Peyer's patch (tissue), 4 donors: Measurements from ENCODE around the gene USP10.

Experiments
- CTCF ChIP-seq, 6 experiments: fragments of 450-650 bp in 4 of 6; fragments of 200-600 bp in 2 of 6; sonication (generic) in 1 of 6; IDR thresholded peaks; one replicate each; pipeline ENCODE4 v1.5.1; 2017 to 2019; ENCODE audit warnings: antibody characterized with exemption in 6 of 6, mild to moderate bottlenecking in 3 of 6, moderate library complexity in 1 of 6
- POLR2A ChIP-seq, 2 donors: fragments of 450-650 bp; IDR thresholded peaks; one replicate each; pipeline ENCODE4 v1.5.1; 2017; ENCODE audit warnings: antibody characterized with exemption in 2 of 2, mild to moderate bottlenecking in 2 of 2, moderate library complexity in 2 of 2

GRCh38 chr16:84654998-84655397, 44.8 kb upstream of the USP10 start:
- TF ChIP-seq CTCF (IDR thresholded peaks at IDR 0.05) (no peak), POLR2A (IDR thresholded peaks at IDR 0.05) (no peak)
